ENCODE data around the gene TBCA.

Gene TBCA, protein sequence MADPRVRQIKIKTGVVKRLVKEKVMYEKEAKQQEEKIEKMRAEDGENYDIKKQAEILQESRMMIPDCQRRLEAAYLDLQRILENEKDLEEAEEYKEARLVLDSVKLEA

DNA sequence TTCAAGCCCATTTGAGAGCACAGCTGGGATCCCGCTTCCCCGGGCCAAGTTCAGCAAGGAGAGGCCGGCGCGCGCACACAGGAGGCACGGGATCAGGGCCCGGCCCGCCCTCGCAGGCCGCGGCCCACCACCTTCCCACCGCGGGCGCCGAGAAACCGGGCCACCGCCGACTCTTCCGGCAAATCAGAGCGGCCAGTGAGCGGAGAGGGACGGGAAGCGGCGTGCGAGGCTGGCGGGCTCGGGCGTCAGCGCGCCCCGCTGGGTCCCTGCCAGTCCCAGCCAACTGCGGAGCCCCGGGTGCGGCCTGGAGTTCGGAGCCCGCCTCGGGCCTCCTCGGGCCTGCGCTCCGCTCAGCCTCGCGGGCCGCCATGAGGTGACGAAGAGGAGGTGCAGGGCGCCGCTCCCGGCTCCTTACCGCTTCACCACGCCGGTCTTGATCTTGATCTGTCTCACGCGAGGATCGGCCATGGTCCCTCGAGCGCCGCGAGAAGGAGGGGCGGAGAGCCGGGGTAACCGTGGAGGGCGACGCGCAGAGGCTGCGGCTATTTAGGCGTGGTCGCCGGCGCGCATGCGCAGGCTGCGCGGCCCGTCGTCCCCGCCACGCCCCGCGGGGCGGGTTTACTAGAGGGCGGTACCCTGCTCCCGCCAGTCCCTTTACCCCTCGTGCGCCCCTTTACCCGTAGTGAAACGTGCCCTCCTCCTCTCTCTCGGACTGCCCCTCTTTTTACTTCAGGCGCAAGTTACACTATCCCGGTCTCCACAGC is at the start of gene TBCA:
Gene TBCA, minus strand, starts transcription at position 550 of the 764 bp plus-strand sequence. Its CDS starts 82 bp downstream, at position 468.
- peak; percentile 56 for DNase-seq (ENCODE audit: low spot score)

DNA sequence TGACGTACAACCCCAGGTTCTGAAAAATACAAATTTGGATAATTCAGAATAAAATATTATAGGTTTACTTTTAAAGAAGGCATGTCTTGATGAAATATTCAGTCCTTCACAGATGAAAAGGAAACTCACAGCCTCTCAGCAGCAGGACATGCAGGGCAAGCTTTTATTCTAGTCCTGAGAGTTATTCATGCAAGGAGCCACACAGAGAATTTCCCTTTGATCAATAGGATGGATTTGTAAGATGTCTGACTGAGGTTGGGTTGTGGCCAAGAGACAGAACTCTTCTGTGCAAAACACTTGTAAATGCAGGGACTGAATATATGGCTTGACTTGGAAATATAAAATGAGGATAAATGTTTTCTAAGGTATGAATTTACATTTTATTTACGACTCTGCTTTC is 48.8 kb upstream of the TBCA start:
- DNase-seq (ENCODE audit: low spot score), result no peak

DNA sequence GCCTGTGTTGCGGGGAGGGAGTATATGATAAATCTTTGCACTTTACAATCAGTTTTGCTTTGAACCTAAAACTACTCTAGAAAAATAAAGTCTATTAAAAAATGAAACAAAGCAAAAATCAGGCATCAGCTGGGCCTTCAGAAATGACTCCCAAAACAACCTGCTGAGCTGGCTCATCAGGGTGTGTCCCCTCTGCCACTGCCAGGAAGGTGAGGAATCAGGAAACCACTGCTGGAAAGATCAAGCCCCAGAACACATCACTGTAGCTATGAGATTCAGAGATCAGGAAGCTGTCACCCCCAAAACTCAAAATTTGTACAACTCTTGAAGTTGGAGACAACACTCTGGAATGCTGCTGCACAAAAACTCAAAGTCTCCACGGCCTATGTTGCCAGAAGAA is 40.5 kb upstream of the TBCA start:
- DNase-seq (ENCODE audit: low spot score), result no peak

GRCh38 chr5:77812926-77813589 is 36.9 kb upstream of the TBCA start:
- DNase-seq (ENCODE audit: low spot score), result no peak

DNA sequence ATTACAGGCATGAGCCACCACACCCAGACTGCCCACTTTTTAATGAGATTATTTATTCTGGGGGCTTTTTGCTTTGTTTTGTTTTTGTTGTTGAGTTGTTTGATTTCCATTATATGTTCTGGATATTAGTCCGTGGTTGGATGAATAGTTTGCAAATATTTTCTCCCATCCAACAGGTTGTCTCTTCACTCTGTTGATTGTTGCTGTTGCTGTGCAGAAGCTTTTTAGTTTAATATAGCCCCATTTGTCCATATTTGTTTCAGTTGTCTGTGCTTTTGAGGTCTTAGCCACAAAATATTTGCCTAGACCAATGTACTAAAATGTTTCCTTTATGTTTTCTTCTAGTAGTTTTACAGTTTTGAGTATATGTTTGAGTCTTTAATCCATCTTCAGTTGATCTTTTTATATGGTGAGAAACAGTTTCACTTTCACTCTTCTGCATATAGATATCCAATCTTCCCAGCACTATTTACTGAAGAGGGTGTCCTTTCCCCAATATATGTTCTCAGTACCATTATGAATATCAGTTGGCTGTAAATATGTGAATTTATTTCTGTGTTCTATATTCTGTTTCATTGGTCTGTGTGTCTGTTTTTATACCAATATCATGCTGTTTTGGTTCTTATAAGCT is 30.2 kb upstream of the TBCA start:
- no peak for DNase-seq (ENCODE audit: low spot score)

GRCh38 chr5:77798456-77798855 is 22.3 kb upstream of the TBCA start:
- no peak for DNase-seq (ENCODE audit: low spot score)

GRCh38 chr5:77797136-77797535 is 21.0 kb upstream of the TBCA start:
- no peak for DNase-seq (ENCODE audit: low spot score)

DNA sequence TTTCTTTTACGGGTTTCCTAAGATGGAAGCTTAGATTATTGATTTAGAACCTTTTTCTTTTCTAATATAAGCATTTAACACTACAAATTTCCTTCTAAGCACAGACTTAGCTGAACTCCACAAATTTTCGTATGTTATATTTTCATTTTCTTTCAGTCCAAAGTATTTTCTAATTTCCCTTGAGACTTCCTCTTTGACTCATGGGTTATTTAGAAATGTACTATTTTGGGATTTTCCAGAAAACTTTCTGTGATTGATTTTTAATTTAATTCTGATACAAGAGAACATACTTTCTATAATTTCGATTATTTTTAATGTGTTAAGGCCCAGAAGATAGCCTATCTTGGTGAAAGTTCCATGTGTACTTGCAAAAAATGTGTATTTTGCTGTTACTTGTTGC is 19.7 kb upstream of the TBCA start:
- no peak for DNase-seq (ENCODE audit: low spot score)

- no peak for DNase-seq (ENCODE audit: low spot score)
Measured at GRCh38 chr5:77795268-77795667, 19.1 kb upstream of the TBCA start.

- DNase-seq (ENCODE audit: low spot score), result no peak
Measured at GRCh38 chr5:77791926-77792325, 15.8 kb upstream of the TBCA start.

- DNase-seq (ENCODE audit: low spot score), result peak; percentile 35
Measured at GRCh38 chr5:77791356-77791755, 15.2 kb upstream of the TBCA start.

DNA sequence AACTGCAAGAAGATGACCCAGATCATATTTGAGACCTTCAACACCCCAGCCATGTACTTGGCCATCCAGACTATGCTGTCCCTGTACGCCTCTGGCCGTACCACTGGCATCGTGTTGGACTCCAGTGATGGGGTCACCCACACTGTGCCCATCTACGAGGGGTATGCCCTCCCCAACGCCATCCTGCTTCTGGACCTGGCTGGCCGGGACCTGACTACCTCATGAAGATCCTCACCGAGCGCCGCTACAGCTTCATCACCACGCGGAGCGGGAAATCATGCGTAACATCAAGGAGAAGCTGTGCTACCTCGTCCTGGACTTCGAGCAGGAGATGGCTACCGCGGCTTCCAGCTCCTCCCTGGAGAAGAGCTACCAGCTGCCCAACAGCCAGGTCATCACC is 9.1 kb upstream of the TBCA start:
- no peak for DNase-seq (ENCODE audit: low spot score)

GRCh38 chr5:77784735-77785134 is 8.6 kb upstream of the TBCA start:
- DNase-seq (ENCODE audit: low spot score), result no peak

GRCh38 chr5:77781076-77781475 is 4.9 kb upstream of the TBCA start:
- no peak for DNase-seq (ENCODE audit: low spot score)

DNA sequence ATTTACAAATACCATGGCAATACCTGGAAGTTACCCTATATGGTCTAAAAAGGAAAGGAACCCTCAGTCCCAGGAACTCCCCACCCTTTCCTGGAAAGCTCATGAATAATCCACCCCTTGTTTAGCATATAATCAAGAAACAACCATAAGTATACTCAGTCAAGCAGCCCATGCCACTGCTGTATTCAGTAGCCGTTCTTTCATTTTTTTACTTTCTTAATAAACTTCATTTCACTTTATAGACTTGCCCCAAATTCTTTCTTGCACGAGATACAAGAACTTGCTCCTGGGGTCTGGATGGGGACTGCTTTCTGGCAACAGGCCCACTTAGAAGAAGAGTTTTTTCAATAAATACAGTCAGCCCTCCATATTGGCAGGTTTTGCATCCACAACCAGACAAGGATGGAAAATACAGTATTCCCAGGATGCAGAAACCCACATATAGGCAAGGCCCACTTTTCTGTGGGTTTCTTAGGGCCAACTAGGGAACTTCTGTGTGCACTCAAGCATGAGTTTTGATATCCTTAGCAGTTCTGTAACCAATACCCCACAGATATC is 2.8 kb upstream of the TBCA start:
- DNase-seq (ENCODE audit: low spot score), result no peak

- DNase-seq (ENCODE audit: low spot score), result no peak
Measured at GRCh38 chr5:77778398-77778797, 2.3 kb upstream of the TBCA start.

GRCh38 chr5:77777911-77778310 is 1.8 kb upstream of the TBCA start:
- no peak for DNase-seq (ENCODE audit: low spot score)

GRCh38 chr5:77777281-77777892 is 1.2 kb upstream of the TBCA start:
- DNase-seq (ENCODE audit: low spot score), result no peak

GRCh38 chr5:77776554-77777206 is 541 bp upstream of the TBCA start:
- DNase-seq (ENCODE audit: low spot score), result no peak

DNA sequence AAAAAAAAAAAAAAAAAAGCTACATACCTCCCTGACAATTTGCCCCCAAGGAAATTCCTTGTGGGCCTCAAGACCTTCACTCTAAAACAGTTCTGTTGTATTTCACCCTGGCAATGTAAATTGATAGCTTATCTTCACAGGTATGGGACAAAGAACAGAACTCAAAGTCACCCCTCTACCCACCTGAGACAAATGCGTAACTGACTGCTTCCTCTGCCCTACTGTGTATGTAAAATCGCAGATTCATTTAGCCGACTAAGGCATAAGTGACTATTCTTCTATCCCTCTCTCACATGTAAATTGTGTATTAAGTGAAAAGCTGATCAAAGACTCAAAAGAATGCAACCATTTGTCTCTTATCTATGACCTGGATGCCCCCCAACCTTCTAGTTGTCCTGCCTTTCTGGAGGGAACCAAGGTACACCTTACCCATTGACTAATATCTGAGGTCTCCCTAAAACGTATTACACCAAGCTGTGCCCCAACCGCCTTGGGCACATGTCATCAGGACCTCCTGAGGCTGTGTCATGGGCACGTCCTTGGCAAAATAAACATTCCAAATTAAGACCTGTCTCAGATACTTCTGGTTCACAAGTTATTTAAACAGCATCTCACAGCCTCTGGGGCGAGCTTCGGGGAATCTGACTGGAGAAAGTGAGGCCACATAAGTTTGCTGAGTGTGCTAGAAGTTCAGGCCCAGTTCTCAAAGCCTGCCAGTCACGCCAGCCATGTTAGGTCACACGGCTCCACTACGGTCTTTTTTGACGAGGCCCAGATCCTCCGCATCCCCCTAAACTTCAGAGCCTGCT is 954 bp downstream of the TBCA start:
- no peak for DNase-seq (ENCODE audit: low spot score)

DNA sequence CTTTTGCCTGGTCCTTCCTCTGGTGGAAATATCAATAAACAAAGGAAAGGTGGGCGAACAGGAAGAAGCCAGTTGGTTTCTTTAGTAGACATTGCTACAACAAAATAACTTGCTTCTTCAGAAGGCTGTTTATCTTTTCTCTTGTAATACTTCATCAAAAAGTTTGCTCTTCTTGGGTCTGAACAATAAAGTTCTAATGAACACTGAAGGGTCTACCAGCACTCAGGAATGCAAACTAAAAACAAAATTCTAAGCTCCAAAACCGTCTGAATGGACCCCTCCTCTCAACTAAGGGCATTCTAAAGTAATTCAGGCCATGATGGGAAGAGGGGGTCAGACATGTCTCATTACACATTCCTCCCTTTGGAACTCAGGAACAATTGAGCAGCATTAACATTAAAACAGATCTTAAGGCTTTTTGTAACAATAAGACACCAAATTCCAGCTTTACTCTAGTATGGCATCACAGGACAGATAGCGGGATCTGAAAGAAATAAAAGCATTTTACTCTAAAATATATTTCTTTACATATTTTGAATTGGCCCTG is 2.3 kb downstream of the TBCA start:
- DNase-seq (ENCODE audit: low spot score), result no peak

Data from COLO829 (cell line).